ENCODE measurements around the gene STK17A.

DNA sequence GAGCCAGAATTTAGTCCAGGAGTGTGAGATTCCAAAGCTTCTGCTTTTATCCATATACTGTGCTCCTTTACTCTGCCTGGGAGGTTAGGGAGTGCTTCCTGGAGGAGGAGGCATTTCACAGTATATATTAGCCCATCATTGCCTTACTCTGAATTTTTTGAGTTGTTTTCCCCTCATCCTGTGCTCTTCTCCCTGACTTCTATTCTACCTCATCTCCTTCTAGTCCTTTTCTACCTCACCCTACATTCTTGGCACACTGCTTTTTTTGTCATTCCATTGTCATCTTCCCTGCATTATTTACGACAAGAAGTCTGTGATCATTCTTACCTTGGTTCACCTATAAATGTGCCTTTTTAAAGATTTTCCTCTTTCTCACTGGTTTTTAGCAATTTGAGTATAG lies 21.3 kb downstream of the STK17A start:
- no peak for TF ChIP-seq POLR2A (IDR thresholded peaks at IDR 0.05; ENCODE audit: extremely low read depth, insufficient read length)
- TF ChIP-seq, protein P1, sequence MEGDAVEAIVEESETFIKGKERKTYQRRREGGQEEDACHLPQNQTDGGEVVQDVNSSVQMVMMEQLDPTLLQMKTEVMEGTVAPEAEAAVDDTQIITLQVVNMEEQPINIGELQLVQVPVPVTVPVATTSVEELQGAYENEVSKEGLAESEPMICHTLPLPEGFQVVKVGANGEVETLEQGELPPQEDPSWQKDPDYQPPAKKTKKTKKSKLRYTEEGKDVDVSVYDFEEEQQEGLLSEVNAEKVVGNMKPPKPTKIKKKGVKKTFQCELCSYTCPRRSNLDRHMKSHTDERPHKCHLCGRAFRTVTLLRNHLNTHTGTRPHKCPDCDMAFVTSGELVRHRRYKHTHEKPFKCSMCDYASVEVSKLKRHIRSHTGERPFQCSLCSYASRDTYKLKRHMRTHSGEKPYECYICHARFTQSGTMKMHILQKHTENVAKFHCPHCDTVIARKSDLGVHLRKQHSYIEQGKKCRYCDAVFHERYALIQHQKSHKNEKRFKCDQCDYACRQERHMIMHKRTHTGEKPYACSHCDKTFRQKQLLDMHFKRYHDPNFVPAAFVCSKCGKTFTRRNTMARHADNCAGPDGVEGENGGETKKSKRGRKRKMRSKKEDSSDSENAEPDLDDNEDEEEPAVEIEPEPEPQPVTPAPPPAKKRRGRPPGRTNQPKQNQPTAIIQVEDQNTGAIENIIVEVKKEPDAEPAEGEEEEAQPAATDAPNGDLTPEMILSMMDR (IDR thresholded peaks at IDR 0.05; ENCODE audit: low read depth, low read length): no peak
- no peak for TF ChIP-seq MAX (IDR thresholded peaks at IDR 0.05; ENCODE audit: low read depth, low read length)
- TF ChIP-seq MYC (IDR thresholded peaks at IDR 0.05; ENCODE audit: low read depth, low read length): no peak

Data from NB4 (cell line).